Activated CD4-positive, alpha-beta T cell treated with anti-CD3 and anti-CD28 coated beads, Interleukin-2, amount 10 ng/mL, durations not matched to agents 7 days and 5 days (primary cell): Measurements from ENCODE around the gene ETV6. TPM values are rescaled to one million over a fixed set of nuclear protein-coding genes. Genes with fewer than 3 reads are reported as not detected.

ENCODE experiments used
- CTCF ChIA-PET: fragments of 350-600 bp; sonication (Branson Sonifier 250); formaldehyde crosslinking; loops from one replicate; lab custom pipeline; 2021; ENCODE audit warnings: antibody characterized with exemption; lab: Charles Lee
- POLR2A ChIA-PET: fragments of 350-600 bp; sonication (Branson Sonifier 250); formaldehyde crosslinking; loops from one replicate; lab custom pipeline; 2021; ENCODE audit warnings: antibody characterized with exemption; lab: Charles Lee
- DNase-seq: peaks from one replicate; pipeline ENCODE4 v3.0.0-alpha.2; 2020
- H3K27ac Mint-ChIP-seq: one replicate; pipeline ENCODE4 v1.8.0; 2021; ENCODE audit warnings: mild to moderate bottlenecking, moderate library complexity, mixed read lengths
- H3K27me3 Mint-ChIP-seq: one replicate; pipeline ENCODE4 v1.8.0; 2021; ENCODE audit warnings: mixed read lengths
- H3K36me3 Mint-ChIP-seq: one replicate; pipeline ENCODE4 v1.8.0; 2021; ENCODE audit warnings: low read depth, mixed read lengths
- H3K4me1 Mint-ChIP-seq: one replicate; pipeline ENCODE4 v1.8.0; 2021; ENCODE audit warnings: mixed read lengths
- H3K4me3 Mint-ChIP-seq: one replicate; pipeline ENCODE4 v1.8.0; 2021; ENCODE audit warnings: mild to moderate bottlenecking, moderate library complexity, mixed read lengths
- H3K9me3 Mint-ChIP-seq: one replicate; pipeline ENCODE4 v1.8.0; 2021; ENCODE audit warnings: mixed read lengths
- total RNA-seq, 2 experiments: library from RNA; stranded (reverse); gene quantifications; one replicate each; pipeline ENCODE4 v1.2.3, GENCODE V29; 2021

The ETV6 gene
- total RNA-seq, 2 experiments from 2014 or later, result 34.2 to 36.6 TPM

DNA sequence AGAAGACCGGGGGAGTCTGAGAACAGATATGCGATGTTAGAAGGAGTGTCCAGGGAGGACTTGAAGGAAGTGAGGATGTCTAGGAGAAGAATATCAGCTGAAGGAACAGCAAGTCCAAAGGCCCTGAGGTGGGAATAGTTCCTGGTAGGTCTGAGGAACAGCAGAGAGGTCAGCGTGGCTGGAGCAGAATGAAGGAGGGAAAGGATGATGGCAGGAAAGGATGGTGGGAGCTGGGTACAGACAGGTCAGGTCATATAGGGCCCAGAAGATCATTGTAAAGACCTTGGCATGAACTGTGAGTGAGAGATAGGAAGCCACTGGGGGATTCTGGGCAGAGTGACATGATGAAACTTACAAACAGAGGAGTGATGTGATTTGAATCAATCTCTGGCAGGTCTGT is 171.0 kb downstream of the ETV6 start:
- no peak overlapping the region for H3K27ac Mint-ChIP-seq
- peaks cover 21% of the 10 kb centered on the region for H3K36me3 Mint-ChIP-seq
- H3K4me1 Mint-ChIP-seq, result peaks cover 29% of the 10 kb centered on the region
- POLR2A ChIA-PET, result no interaction called here
- no peak for DNase-seq
- no peaks in the 10 kb centered on the region for H3K9me3 Mint-ChIP-seq
- H3K27me3 Mint-ChIP-seq, result no peaks in the 10 kb centered on the region
- CTCF ChIA-PET, result interaction anchor here (0.5 kb wide), 1 partner anchor 249 kb away, joined by 3 read pairs; no protein-coding TSS in a partner anchor
- no peak overlapping the region for H3K4me3 Mint-ChIP-seq

DNA sequence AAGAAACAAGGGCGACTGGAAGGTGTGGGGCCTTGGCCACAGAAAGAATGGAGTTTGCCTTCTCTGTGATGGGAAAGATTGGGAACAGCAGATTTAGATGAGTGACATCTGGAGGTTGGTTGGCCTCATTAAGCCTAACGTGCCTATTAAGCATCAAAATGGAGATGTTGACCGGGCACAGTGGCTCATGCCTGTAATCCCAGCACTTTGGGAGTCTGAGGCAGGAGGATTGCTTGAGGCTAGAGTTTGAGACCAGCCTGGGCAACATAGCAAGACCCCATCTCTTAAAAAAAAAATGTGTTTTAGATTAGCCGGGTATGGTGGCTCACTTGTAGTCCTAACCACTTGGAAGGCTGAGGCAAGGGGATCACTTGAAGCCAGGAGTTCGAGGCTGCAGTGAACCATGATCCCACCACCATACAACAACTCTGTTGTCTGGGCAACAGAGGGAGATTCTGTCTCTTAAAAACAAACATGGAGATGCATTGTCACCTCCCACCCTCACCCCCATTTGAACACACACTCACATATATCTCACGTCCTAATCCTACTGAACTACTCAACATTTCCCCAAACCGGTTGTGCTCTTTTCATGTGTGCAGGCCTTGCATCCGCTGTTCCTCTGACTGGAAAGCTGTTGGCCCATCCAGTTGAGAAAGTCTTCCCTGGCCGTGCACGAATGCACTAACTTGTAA is 172.1 kb downstream of the ETV6 start:
- H3K4me1 Mint-ChIP-seq, result peaks cover 32% of the 10 kb centered on the region
- no peaks in the 10 kb centered on the region for H3K9me3 Mint-ChIP-seq
- H3K27ac Mint-ChIP-seq, result peak overlapping the region; percentile 64
- ChIA-PET POLR2A (no interaction called here), CTCF (interaction anchor here (1.7 kb wide), 1 partner anchor 12 kb away, joined by 7 read pairs; no protein-coding TSS in a partner anchor)
- H3K4me3 Mint-ChIP-seq, result no peak overlapping the region
- no peak for DNase-seq
- peaks cover 25% of the 10 kb centered on the region for H3K36me3 Mint-ChIP-seq
- H3K27me3 Mint-ChIP-seq, result no peaks in the 10 kb centered on the region

DNA sequence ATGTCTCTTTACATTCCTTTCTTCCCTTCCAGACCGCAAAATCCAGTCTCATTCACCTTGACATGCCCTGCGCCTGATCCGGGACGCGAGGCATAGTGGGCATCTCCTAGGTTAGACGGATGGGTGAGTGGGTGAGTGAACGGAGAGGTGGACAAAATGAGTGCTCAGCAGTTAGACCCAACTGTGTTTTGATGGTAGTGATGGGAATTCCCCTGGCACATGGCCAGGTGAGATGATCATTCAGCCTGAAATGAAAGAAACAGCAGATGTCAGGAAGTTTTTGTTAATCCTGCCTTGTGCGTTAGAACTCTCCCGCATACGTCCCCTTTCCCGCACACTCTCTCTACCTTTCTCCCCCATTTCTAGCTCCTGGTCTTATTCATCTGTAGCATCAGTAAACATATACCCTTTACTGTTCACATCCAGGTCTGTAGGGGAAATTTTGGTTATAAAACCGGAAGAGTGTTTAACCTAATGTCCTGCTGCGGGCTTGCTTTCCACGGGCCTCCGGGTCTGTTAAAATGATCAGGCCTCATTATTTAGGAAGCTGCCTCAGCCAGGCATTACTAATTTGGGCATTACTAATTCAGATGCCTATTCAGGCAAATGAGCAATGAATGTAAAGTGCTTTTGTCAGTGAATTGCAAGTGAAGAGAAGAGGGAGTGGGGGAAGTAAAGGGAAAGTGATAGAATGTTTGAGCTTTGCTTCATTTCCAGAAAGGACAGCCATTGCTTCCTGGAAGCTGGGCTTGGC is 172.8 kb downstream of the ETV6 start:
- peaks cover 34% of the 10 kb centered on the region for H3K4me1 Mint-ChIP-seq
- H3K27me3 Mint-ChIP-seq, result no peaks in the 10 kb centered on the region
- ChIA-PET CTCF (interaction anchor here (1.3 to 1.7 kb wide), 2 partner anchors 10 to 12 kb away, joined by 3 to 7 read pairs; no protein-coding TSS in a partner anchor), POLR2A (no interaction called here)
- no peak overlapping the region for H3K4me3 Mint-ChIP-seq
- no peak for DNase-seq
- H3K36me3 Mint-ChIP-seq, result peaks cover 28% of the 10 kb centered on the region
- H3K27ac Mint-ChIP-seq, result peak overlapping the region; percentile 64
- no peaks in the 10 kb centered on the region for H3K9me3 Mint-ChIP-seq

DNA sequence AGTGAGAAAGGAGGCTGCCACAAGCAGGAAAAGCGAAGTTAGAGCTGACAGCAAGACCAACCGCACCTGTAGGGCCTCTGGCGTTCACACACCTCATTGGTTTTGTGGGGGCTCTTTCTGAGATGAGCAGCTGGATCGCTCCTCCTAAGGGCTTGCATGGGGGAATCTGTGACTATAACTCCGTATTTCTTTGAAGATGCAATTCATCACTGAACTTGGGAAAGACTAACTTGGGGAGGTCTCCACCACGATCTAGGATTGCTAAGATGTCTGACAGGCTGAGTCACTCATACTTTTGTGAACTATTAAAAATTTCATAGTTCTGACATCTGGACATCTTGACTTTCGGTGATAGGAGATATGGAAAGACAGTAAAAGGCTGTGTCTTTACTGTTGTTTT is 173.6 kb downstream of the ETV6 start:
- H3K4me3 Mint-ChIP-seq, result no peak overlapping the region
- ChIA-PET CTCF (interaction anchor here (1.3 to 1.7 kb wide), 2 partner anchors 9 to 13 kb away, joined by 3 to 7 read pairs; no protein-coding TSS in a partner anchor), POLR2A (no interaction called here)
- no peak for DNase-seq
- no peaks in the 10 kb centered on the region for H3K27me3 Mint-ChIP-seq
- H3K4me1 Mint-ChIP-seq, result peaks cover 30% of the 10 kb centered on the region
- H3K36me3 Mint-ChIP-seq, result peaks cover 23% of the 10 kb centered on the region
- no peak overlapping the region for H3K27ac Mint-ChIP-seq
- H3K9me3 Mint-ChIP-seq, result no peaks in the 10 kb centered on the region

DNA sequence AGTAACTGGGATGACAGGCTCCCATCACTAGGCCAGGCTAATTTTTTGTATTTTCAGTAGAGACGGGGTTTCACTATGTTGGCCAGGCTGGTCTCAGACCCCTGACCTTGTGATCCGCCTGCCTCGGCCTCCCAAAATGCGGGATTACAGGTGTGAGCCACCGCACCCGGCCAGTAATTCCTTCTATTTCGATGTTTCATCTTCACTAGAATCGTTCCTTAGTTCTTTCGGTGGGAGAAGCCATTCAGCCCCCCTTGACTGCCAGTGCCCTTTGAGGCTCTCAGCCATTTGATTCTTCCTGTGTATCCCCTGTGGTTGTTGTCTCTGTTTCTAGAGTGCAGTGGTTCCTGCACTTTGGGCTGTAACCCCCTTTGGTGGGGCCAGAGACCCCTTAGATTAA is 174.1 kb downstream of the ETV6 start:
- ChIA-PET CTCF (no interaction called here), POLR2A (no interaction called here)
- peaks cover 23% of the 10 kb centered on the region for H3K36me3 Mint-ChIP-seq
- H3K9me3 Mint-ChIP-seq, result no peaks in the 10 kb centered on the region
- H3K27ac Mint-ChIP-seq, result peak overlapping the region; percentile 17
- peaks cover 30% of the 10 kb centered on the region for H3K4me1 Mint-ChIP-seq
- no peak for DNase-seq
- H3K4me3 Mint-ChIP-seq, result no peak overlapping the region
- H3K27me3 Mint-ChIP-seq, result no peaks in the 10 kb centered on the region

DNA sequence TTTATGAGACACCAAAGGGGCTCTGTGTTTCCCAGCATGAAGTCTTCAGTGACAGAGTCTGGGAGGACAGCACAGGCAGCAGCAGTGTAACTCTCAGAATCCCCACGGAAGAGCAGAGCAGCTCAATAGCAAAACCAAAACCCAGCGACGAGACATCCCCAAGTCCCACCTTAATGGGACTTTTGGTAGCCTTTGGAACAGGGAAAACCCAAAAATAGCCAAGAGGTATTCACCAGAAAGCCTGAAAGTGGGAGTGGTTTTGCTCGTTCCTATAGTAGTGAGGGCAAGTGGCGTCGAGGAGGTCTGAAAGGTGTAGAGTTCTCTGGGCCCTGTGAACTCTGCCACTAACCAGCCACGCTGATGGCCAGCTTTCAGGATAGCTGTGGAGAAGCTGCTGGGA is 174.6 kb downstream of the ETV6 start:
- peaks cover 23% of the 10 kb centered on the region for H3K36me3 Mint-ChIP-seq
- ChIA-PET POLR2A (no interaction called here), CTCF (no interaction called here)
- DNase-seq, result no peak
- H3K27me3 Mint-ChIP-seq, result no peaks in the 10 kb centered on the region
- H3K27ac Mint-ChIP-seq, result peak overlapping the region; percentile 47
- no peaks in the 10 kb centered on the region for H3K9me3 Mint-ChIP-seq
- no peak overlapping the region for H3K4me3 Mint-ChIP-seq
- H3K4me1 Mint-ChIP-seq, result peaks cover 30% of the 10 kb centered on the region

DNA sequence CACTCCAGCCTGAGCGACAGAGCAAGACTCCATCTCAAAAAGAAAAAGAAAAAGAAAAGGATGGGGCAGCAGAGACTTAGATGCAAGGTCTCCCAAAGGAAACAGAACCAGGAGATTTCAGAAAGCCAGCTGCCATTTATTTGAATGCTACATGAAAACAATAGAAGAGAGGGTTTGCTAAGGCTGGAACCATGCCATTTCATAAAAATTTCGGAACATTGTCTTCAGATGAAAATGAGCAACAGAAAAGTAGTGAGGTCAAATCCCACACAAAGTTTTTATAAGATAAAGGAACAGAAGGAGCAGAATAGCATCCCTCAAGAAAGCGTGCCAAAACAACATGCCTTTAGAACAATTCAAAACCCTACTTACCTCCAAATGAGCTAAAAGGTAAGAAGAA is 175.3 kb downstream of the ETV6 start:
- ChIA-PET CTCF (no interaction called here), POLR2A (no interaction called here)
- Mint-ChIP-seq H3K36me3 (peaks cover 23% of the 10 kb centered on the region), H3K4me1 (peaks cover 30% of the 10 kb centered on the region), H3K27me3 (no peaks in the 10 kb centered on the region), H3K27ac (no peak overlapping the region), H3K4me3 (no peak overlapping the region), H3K9me3 (no peaks in the 10 kb centered on the region)
- no peak for DNase-seq

DNA sequence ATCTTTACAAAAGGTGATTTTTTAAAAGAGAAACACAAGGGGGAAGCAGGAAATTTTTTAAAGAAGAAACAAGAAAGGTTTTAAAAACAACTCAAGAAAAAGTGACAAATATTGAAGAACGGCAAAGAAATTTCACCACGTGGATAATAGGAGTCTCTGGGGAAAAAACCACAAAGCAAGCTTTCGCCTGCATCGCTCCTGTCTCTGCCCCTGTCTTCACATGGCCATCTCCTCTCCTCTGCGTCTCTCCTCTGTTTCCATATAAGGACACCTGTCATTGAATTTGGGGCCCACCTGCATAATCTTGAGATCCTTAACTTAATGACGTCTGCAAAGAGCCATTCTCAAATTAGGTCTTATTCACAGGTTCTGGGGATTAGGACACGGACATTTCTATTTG is 175.8 kb downstream of the ETV6 start:
- H3K36me3 Mint-ChIP-seq, result peaks cover 23% of the 10 kb centered on the region

DNA sequence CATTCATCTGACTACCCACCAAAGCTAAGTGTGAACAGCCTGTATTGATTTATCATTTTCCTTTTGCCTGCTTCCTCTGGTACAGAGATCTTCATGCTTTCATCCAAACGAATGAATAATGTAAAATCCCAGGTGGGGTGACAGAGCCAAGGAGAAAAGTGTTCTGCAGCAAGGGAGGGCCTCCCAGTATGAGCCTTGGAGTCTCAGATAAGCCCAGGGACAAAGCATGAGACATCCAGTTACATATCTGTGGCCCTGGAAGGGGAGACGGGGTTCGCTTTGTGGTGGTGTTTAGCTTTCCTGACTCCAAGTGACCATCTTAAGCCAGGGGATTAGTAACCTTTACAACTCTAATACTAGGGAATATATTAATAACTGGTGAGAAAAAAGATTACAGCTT is 177.1 kb downstream of the ETV6 start:
- CTCF ChIA-PET, result no interaction called here
- no peak for DNase-seq
- POLR2A ChIA-PET, result no interaction called here
- Mint-ChIP-seq H3K4me1 (peaks cover 30% of the 10 kb centered on the region), H3K27ac (no peak overlapping the region), H3K27me3 (no peaks in the 10 kb centered on the region), H3K4me3 (no peak overlapping the region), H3K9me3 (no peaks in the 10 kb centered on the region), H3K36me3 (peaks cover 22% of the 10 kb centered on the region)

More for the DNA sequence above, 175.8 kb downstream of the ETV6 start:
- H3K4me3 Mint-ChIP-seq, result no peak overlapping the region
- peaks cover 30% of the 10 kb centered on the region for H3K4me1 Mint-ChIP-seq
- ChIA-PET POLR2A (no interaction called here), CTCF (no interaction called here)
- H3K27me3 Mint-ChIP-seq, result no peaks in the 10 kb centered on the region
- no peak for DNase-seq
- H3K9me3 Mint-ChIP-seq, result no peaks in the 10 kb centered on the region
- no peak overlapping the region for H3K27ac Mint-ChIP-seq

DNA sequence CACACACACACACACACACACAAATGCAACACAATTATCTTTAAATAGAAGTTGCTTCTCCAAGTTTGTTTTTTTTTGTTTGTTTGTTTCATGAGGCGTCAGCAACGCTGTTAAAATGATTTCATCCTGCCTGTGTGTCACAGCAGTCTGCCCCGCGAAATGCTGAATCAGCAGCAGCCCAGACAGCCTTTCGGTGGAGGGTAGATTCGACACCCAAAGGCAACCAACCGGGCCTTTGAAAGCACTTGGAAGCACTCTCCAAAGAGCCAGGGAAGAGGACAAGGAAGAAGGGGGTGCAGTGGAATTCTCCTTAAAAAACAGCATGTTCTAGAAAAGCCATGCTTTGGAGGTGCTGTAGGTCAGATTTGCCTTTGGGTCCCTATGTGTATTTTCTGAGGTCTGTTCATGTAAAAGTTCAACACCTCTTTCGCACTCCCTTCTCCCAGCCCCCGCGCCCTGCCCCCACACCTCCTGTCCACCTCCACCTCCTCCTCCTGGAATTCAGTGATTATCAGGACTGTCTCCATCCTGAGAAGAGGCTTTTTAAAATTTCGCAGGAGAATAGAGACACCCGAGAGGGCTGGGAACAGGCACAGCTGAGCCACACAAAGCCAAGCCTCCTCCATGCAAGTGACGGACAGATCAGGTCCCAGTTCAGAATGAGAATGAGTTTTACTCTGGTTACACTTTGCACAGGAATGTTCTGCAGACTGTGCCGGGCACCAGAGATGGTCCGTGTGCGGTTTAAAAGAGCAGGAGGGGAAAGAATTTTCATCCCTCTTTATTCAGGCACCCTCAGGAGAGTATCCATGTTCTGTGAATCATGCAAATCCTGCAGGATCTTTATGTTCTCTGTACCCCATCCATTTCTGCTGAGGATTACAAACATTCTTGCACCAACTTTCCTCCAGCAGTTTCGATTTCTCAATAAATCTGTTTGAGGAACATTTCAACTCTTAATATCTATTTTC is 177.9 kb downstream of the ETV6 start:
- H3K27ac Mint-ChIP-seq, result no peak overlapping the region
- POLR2A ChIA-PET, result no interaction called here

DNA sequence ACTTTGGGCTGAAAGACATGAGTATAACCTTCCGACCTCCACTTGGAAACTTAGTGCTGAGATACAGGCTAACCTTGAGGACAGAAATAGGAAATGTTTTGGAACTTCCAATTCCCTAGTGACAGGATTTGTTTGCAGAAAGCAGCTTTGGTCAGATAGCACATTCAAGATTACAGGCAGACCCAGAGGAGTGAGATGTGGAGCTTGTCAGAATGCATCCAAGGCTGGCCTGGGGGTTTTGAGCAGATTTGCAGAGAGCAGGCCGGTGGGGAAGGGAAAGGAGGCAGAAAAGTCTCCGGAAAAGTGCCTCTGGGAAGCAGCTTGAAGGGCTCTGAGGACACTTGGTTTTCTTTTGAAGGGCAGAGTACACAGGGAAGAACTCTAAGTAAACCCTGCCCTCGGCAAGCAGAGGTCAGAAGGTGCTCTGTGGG is 180.3 kb downstream of the ETV6 start:
- Mint-ChIP-seq H3K36me3 (peaks cover 22% of the 10 kb centered on the region), H3K9me3 (no peaks in the 10 kb centered on the region), H3K4me3 (no peak overlapping the region), H3K27me3 (no peaks in the 10 kb centered on the region), H3K4me1 (peaks cover 19% of the 10 kb centered on the region), H3K27ac (no peak overlapping the region)
- ChIA-PET POLR2A (no interaction called here), CTCF (interaction anchor here (1.1 to 1.4 kb wide), 2 partner anchors 13 to 21 kb away, joined by 3 read pairs; no protein-coding TSS in a partner anchor)
- no peak for DNase-seq

More for the DNA sequence above, 177.9 kb downstream of the ETV6 start:
- no peak overlapping the region for H3K4me3 Mint-ChIP-seq
- peaks cover 27% of the 10 kb centered on the region for H3K4me1 Mint-ChIP-seq
- CTCF ChIA-PET, result no interaction called here
- H3K9me3 Mint-ChIP-seq, result no peaks in the 10 kb centered on the region
- no peaks in the 10 kb centered on the region for H3K27me3 Mint-ChIP-seq
- peaks cover 21% of the 10 kb centered on the region for H3K36me3 Mint-ChIP-seq
- DNase-seq, result no peak

DNA sequence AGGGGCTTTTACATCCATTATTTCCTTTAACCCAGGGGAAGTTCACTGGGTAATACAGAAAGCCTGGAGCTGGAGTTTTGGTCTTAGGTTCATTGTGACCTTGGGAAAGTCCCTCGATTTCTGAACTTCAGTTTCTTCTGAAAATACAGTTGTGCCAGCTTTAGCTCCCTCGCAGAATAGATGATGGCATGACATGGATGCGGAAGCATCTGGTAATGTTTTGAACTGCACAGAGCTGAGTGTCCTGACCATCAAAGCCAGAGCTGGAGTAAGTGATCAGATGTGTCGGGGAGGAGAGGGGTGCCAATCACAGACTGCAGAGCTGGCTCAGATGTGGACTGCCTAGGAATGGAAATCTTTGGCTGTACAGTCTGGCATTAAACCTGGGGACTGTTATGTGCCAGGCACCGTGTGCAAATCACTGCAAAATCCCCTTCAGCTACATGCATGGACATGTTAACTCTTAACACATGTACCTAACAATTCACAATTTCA is 180.9 kb downstream of the ETV6 start:
- CTCF ChIA-PET, result interaction anchor here (1.4 kb wide), 1 partner anchor 21 kb away, joined by 3 read pairs; no protein-coding TSS in a partner anchor
- POLR2A ChIA-PET, result no interaction called here
- Mint-ChIP-seq H3K27ac (no peak overlapping the region), H3K36me3 (peaks cover 17% of the 10 kb centered on the region), H3K4me3 (no peak overlapping the region), H3K9me3 (no peaks in the 10 kb centered on the region), H3K27me3 (no peaks in the 10 kb centered on the region), H3K4me1 (peaks cover 15% of the 10 kb centered on the region)
- no peak for DNase-seq
